Keratinocyte (primary cell): Measurements from ENCODE around the gene TOX4.

Experiments used
- EZH2 ChIP-seq: IDR thresholded peaks from one replicate; pipeline ENCODE4 v1.6.1; 2012; ENCODE audit warnings: inconsistent platforms, mild to moderate bottlenecking, low read length, moderate library complexity
- TF ChIP-seq, protein P1 (sequence below), 3 experiments: IDR thresholded peaks in 1 of 3; conservative IDR thresholded peaks in 1 of 3; optimal IDR thresholded peaks in 1 of 3; 2 replicates in 2 of 3; 3 replicates in 1 of 3; pipeline versions ENCODE3 to v1.5.1; 2011; ENCODE audit warnings: low read length in 3 of 3, mild to moderate bottlenecking in 3 of 3, moderate library complexity in 2 of 3, control low read depth in 1 of 3, inconsistent platforms in 1 of 3; ENCODE audit not compliant: insufficient read depth in 2 of 3; ENCODE audit errors: extremely low read depth in 1 of 3

DNA sequence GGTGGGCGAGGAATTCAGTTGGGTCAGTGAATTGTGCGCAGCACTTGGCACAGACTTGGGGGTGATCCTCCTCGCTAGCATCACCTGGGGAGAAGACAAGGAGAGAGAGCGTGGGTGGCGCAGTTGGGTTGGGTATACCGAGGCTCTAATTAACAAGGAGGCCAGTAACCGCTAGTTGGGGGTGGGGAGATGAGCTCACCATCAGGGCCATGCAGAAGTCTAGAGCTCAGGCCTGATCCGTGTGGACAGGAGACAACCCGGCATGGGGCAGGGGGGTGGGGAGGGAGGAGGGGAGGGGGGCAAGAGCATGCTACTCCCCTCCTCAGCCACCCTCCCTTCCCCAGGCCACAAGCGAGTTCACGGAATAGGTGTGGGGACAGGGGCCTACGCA lies 48.6 kb downstream of the TOX4 start:
- TF ChIP-seq, protein P1, sequence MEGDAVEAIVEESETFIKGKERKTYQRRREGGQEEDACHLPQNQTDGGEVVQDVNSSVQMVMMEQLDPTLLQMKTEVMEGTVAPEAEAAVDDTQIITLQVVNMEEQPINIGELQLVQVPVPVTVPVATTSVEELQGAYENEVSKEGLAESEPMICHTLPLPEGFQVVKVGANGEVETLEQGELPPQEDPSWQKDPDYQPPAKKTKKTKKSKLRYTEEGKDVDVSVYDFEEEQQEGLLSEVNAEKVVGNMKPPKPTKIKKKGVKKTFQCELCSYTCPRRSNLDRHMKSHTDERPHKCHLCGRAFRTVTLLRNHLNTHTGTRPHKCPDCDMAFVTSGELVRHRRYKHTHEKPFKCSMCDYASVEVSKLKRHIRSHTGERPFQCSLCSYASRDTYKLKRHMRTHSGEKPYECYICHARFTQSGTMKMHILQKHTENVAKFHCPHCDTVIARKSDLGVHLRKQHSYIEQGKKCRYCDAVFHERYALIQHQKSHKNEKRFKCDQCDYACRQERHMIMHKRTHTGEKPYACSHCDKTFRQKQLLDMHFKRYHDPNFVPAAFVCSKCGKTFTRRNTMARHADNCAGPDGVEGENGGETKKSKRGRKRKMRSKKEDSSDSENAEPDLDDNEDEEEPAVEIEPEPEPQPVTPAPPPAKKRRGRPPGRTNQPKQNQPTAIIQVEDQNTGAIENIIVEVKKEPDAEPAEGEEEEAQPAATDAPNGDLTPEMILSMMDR (optimal IDR thresholded peaks at IDR 0.05 in 1 of 3, IDR thresholded peaks at IDR 0.05 in 1 of 3, conservative IDR thresholded peaks at IDR 0.05 in 1 of 3; ENCODE audit: extremely low read depth in 1 of 3, insufficient read depth in 2 of 3, low read length in 3 of 3) = no peak
- TF ChIP-seq EZH2 = no peak
